Dermis blood vessel endothelial cell (primary cell): ENCODE data around the gene OR6C76. TPM values are rescaled to one million over a fixed set of nuclear protein-coding genes. Genes with fewer than 3 reads are reported as not detected.
"Not testable (repeated sequence)": the region's sequence is repeated elsewhere in the genome, so short reads cannot be mapped to it uniquely, and the experiment has no call there.

Experiments used
- DNase-seq: peaks from one replicate; pipeline ENCODE4 v3.0.0; 2010
- total RNA-seq: library from RNA; depleted of rRNA; stranded (reverse); fragments of >200 nt; gene quantifications from 2 replicates; pipeline ENCODE4 v1.2.3, GENCODE V29; 2014

OR6C76 gene
- not detected in 2 replicates for total RNA-seq

GRCh38 chr12:55425954-55426353, at the start of gene OR6C76:
Gene OR6C76 (plus strand): TSS chr12:55426254. CDS start chr12:55426254, 0 bp downstream.
- no peak for DNase-seq

DNA sequence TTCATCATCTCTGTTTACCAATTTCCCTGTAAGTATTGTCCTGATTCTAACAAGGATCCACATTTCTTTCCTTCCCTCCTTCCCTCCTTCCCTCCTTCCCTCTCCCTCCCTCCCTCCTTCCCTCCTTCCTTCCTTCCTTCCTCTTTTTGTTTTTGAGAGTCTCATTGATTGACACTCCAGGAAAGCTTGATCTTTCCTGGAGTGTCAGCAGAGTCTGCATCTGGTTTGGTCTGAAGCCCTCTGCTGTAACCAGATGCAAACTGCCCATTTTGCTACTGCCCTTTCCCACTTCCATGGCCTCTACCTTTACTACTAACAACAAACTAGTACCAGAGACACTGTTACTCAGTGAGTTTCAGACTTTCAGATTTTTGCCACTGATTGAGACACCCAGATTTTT, 40.2 kb upstream of the OR6C76 start:
- no peak for DNase-seq

- DNase-seq: no peak
Observed at GRCh38 chr12:55392032-55392795, 33.8 kb upstream of the OR6C76 start.

DNA sequence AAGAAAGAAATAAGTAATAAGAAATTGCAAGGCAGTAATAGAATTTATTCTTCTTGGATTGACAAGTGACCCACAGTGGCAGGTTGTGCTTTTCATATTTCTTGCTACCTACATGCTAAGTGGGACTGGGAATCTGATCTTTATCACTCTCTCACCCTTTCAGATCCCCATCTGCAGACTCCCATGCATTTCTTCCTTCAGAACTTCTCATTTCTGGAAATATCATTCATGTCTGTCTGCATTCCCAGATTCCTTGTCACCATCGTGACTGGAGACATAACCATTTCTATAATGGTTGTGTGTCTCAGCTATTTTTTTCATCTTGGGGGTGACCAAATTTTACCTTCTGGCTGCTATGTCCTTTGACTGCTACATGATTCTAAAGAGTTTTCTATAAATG, 29.7 kb upstream of the OR6C76 start:
- no peak for DNase-seq

DNA sequence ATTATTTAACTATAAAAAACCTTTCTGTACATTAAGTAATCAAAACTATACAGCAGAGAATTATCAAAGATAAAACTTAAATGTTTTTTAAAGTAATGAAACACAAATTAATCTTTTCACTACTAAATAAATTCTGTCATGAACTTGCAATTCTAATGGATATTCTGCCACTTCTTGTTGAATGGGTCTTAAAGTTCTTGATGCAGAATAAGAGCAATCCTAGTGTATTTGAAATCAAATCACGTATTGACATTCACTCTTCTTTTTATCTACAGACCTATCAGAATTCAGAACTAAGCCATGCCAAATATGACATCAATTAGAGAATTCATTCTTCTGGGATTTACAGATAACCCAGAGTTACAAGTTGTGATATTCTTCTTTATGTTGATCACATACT, 25.8 kb upstream of the OR6C76 start, which contains the start of gene OR6C65:
Gene OR6C65 (plus strand): TSS at position 301 of the 400 bp plus-strand sequence. CDS start 0 bp downstream, at position 301.
- DNase-seq: no peak

GRCh38 chr12:55407866-55408265, 18.2 kb upstream of the OR6C76 start:
- DNase-seq: no peak

DNA sequence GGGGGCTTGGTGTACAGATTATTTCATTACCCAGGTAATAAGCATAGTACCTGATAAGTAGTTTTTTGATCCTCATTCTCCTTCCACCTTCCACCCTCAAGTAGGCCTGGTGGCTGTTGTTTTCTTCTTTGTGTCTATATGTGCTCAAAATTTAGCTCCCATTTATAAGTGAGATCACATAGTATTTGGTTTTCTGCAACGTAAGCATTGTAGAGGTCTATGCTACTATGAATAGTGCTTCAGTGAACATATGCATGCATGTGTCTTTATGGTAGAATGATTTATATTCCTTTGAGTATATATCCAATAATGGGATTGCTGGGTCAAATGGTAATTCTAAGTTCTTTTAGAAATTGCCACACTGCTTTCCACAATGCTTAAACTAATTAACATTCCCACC, 16.9 kb upstream of the OR6C76 start:
- DNase-seq: not testable (repeated sequence)

DNA sequence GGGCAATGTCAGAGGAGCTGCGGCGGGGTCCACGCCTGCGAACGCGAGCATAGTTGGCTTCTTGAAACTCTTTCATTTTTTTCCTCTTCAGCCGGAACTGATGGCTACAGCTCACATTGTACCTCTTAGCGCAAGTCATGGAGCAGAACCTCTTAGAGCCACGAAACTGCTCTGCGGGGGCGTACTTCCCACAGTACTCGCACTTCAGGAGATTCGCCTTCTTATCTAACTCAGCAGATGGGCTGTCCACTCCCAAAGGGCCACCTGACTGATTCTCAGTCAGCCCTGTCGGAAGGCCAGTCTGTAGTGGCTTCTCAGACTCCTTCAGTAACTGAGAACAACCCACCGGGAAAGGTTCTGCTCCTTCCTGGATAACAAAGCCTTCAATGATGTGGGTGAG, 13.9 kb upstream of the OR6C76 start:
- not testable (repeated sequence) for DNase-seq

- DNase-seq: not testable (repeated sequence)
Observed at GRCh38 chr12:55413498-55414388, 12.3 kb upstream of the OR6C76 start.

DNA sequence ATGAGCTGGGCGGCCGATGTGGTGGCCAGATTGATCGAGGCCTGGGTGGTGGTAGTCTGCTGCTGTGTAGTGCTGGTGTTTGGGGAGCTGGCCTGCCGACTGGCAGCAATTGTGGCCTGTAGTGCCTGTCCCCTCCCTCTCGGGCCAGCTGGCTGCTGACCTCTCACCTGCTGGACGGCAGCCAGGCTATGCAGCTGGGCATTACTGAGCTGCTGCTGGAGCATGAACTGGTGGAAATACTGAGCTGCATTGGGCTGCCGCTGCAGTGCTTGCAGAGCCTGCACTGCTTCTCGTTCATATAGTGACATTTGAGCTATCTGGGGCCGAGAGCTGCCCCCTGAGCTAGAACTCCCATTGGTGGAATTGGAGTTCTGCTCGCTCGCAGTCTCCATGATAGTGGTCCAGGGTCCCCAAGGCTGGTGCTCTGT, 11.6 kb upstream of the OR6C76 start:
- DNase-seq: peak; percentile 26

- DNase-seq: not testable (repeated sequence)
Observed at GRCh38 chr12:55414889-55415288, 11.2 kb upstream of the OR6C76 start.

DNA sequence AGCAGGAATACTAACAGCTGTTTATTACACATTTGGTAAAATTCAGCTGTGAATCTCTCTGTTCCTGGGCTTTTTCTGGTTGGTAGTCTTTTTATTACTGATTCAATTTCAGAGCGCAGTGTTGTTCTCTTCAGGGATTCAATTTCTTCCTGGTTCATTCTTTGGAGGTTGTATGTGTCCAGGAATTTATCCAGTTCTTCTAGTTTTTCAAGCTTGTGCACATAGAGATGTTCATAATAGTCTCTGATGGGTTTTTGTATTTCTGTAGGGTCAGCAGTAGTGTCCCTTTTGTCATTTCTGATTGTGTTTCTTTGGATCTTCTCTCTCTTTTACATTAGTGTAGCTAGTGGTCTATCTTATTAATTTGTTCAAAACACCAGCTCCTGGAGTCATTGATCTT, 9.1 kb upstream of the OR6C76 start:
- DNase-seq: no peak

DNA sequence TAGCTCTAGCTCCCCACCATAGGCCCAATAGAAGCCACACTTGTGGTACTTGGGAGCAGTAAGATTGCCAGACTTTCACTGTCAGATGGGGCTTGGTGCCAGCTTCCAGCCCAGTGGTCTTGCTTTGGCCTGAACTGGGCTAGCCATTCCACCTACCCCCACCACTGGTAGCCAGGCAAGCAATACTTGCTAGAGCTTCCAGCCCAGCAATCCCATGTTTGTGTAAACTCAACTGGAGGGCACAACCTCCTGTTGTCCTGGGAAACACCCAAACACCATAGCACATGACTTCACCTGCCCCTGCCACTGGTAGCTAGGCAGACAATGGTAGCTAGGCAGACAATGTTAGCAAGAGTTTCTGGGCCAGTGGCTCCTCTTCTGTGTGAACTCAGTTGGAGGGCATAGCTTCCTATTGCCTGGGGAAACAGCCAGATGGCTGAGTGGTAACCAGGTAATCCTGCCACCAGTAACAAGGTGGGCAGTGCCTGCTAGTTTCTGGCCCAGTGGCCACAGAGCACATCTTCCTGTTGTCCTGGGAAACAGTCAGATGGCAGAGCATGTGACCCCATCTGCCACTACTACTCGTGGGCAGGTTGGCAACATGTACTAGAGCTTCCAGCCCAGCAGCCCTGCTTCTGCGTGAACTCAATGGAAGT, 5.6 kb upstream of the OR6C76 start:
- no peak for DNase-seq

DNA sequence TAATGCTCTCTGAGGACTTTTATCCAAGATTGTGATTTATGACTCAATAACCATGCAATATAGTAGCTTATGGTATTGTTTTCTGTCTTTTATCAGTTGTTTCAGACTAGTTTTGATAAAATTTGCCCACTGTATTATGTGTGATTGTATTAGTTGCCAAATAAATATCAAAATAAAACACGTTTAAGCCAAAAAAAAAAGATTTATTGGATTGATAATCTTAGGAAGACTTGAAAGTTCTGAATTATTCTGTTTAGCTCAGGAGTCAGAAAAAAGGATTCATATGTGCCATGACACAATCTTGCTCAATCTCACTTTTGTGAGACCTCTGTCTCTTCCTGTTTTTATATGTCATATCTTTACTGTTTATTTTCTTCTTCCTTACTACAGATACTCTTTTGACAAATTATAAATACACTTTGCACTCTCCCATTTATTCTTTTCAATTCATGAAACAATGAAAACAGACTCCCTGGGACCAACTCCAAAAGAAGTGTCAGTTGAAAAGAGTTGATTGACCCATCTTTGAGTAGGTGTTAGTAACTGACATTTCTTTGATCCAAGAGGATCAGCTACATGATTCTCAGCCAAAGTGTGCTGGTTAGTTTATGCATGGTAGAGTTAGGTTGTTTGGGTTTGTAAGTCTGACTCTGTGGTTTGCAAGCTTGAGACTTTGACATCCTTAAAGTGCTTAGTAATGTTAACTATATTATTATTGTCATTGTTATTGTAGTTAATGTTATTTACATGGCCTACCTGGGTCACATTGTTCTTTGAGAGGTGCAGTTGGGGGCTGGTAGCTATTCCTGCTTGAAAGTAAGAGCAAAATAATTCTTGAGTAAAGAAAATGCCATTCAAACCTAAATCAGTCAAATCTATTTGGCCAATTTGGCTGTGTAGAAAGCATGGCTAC, 2.5 kb downstream of the OR6C76 start:
- no peak for DNase-seq

DNA sequence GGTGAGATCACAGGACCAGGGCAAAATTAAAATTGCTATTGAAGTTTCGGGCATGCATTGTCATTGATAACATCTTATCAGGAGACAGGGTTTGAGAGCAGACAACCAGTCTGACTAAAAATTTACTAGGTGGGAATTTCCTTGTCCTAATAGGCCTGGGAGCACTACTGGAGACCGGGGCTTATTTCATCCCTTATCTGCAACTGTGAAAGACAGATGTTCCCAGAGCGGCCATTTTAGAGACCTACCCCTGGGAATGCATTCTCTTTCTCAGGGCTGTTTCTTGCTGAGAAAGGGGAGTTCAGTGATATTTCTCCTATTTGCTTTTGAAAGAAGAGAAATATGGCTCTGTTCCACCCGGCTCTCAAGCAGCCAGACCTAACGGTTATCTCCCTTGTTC, 15.2 kb downstream of the OR6C76 start:
- not testable (repeated sequence) for DNase-seq

DNA sequence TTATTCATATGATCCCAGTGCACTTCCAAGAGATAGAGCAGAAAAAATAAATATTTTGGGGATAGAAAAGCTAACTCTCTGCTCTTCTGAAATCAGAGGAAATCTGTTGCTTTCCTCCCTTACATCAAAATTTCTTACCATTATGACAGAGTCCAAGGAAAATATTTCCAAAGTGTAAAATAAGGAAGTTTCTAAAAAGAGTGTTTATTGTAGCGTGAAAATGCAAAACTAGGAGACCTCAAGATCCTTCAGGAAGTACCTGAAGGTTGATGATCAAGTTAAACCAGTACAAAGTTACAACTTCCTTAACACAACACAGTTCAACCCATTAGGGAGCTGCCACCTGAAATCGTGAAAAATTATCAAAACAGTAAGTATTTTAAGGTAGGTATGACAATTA, 17.7 kb downstream of the OR6C76 start, which contains the start of gene OR6C2:
Gene OR6C2 (plus strand): TSS at position 301 of the 400 bp plus-strand sequence. CDS start 8,138 bp downstream, outside the sequence.
- DNase-seq: no peak

- no peak for DNase-seq
Observed at GRCh38 chr12:55445357-55445756, 19.3 kb downstream of the OR6C76 start.

- no peak for DNase-seq
Observed at GRCh38 chr12:55446326-55446725, 20.3 kb downstream of the OR6C76 start.

GRCh38 chr12:55448825-55449224, 22.8 kb downstream of the OR6C76 start:
- no peak for DNase-seq

DNA sequence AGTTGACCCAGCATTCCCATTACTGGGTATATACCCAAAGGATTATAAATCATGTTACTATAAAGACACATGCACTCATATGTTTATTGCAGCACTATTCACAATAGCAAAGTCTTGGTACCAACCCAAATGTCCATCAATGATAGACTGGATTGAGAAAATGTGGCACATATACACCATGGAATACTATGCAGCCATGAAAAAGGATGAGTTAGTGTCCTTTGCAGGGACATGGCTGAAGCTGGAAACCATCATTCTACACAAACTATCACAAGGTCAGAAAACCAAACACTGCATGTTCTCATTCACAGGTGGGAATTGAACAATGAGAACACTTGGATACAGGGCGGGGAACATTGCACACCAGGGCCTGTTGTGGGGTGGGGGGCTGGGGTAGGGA, 38.9 kb downstream of the OR6C76 start:
- DNase-seq: not testable (repeated sequence)

DNA sequence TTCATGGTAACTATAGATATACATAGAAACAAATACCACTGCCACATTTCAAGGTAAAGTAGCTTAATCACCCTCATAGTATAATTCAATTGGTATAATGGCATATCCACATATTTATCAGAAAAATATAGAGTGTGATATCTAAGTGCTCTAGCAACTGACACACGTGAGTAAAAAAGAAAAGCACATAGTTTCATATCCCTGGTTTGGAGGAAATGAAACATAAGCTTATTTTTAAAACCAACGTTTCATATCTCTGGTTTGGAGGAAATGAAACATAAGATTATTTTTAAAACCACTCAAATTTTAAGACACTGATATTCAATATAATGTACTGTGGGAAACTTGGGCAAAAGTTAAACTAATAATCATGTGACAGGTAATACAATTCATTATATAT, 41.8 kb downstream of the OR6C76 start:
- no peak for DNase-seq

- DNase-seq: no peak
Observed at GRCh38 chr12:55469291-55469690, 43.2 kb downstream of the OR6C76 start.
